WTC11 (cell line): ENCODE data around the gene POU2F3. TPM values are rescaled to one million over a fixed set of nuclear protein-coding genes. Genes with fewer than 3 reads are reported as not detected.

Experiments used
- ATAC-seq: fragments of 200-7000 bp; cut with Tn5 transposase; 2 replicates; pipeline ENCODE4 v1.10.0; 2021; ENCODE audit warnings: mild to moderate bottlenecking, moderate library complexity
- CTCF ChIA-PET: fragments of 300-600 bp; sonication (Branson Sonifier 250); formaldehyde crosslinking; loops from one replicate; lab custom pipeline; 2021; ENCODE audit warnings: antibody characterized with exemption; lab: Charles Lee
- POLR2A ChIA-PET: fragments of 350-600 bp; sonication (Branson Sonifier 250); formaldehyde crosslinking; loops from one replicate; lab custom pipeline; 2021; ENCODE audit warnings: antibody characterized with exemption; lab: Charles Lee
- DNase-seq: peaks from one replicate; pipeline ENCODE4 v3.0.0; 2021; ENCODE audit warnings: low spot score
- H3K27ac Mint-ChIP-seq: 2 replicates; pipeline ENCODE4 v1.8.0; 2021; ENCODE audit warnings: mixed read lengths
- H3K27me3 Mint-ChIP-seq: 2 replicates; pipeline ENCODE4 v1.8.0; 2021; ENCODE audit warnings: low read depth, mild to moderate bottlenecking, moderate library complexity, mixed read lengths
- H3K36me3 Mint-ChIP-seq: 2 replicates; pipeline ENCODE4 v1.8.0; 2021; ENCODE audit warnings: mixed read lengths
- H3K4me1 Mint-ChIP-seq: 2 replicates; pipeline ENCODE4 v1.8.0; 2022; ENCODE audit warnings: mixed read lengths
- H3K4me3 Mint-ChIP-seq: 2 replicates; pipeline ENCODE4 v1.8.0; 2021; ENCODE audit warnings: mild to moderate bottlenecking, moderate library complexity, mixed read lengths
- H3K9me3 Mint-ChIP-seq: 2 replicates; pipeline ENCODE4 v1.8.0; 2021; ENCODE audit warnings: mixed read lengths
- CBFB ChIP-seq: sonication (generic); formaldehyde crosslinking; IDR thresholded peaks from 2 replicates; pipeline ENCODE4 v1.8.1; 2022; ENCODE audit warnings: mild to moderate bottlenecking, low read depth, missing genetic modification reagents
- ELF4 ChIP-seq: sonication (generic); formaldehyde crosslinking; IDR thresholded peaks from 2 replicates; pipeline ENCODE4 v1.8.1; 2022; ENCODE audit warnings: low read depth, mild to moderate bottlenecking, moderate library complexity, missing genetic modification reagents
- MYBL2 ChIP-seq: sonication (generic); formaldehyde crosslinking; IDR thresholded peaks from 2 replicates; pipeline ENCODE4 v1.8.1; 2023; ENCODE audit warnings: mild to moderate bottlenecking, moderate library complexity, missing genetic modification reagents
- NR3C1 ChIP-seq: sonication (generic); formaldehyde crosslinking; conservative IDR thresholded peaks from 2 replicates; pipeline ENCODE4 v1.8.1; 2023; ENCODE audit warnings: low read depth, mild to moderate bottlenecking, missing genetic modification reagents
- RELA ChIP-seq: sonication (generic); formaldehyde crosslinking; IDR thresholded peaks from 2 replicates; pipeline ENCODE4 v1.8.1; 2022; ENCODE audit warnings: missing genetic modification reagents, mild to moderate bottlenecking, borderline replicate concordance
- SMAD4 ChIP-seq: sonication (generic); formaldehyde crosslinking; IDR thresholded peaks from 2 replicates; pipeline ENCODE4 v1.8.0; 2022; ENCODE audit warnings: mild to moderate bottlenecking, missing genetic modification reagents
- SOX15 ChIP-seq: fragments of 250-450 bp; sonication (Bioruptor Pico); IDR thresholded peaks from 2 replicates; pipeline ENCODE4 v1.9.0; 2021; ENCODE audit warnings: mild to moderate bottlenecking
- ZNF121 ChIP-seq: sonication (generic); formaldehyde crosslinking; IDR thresholded peaks from 2 replicates; pipeline ENCODE4 v1.8.0; 2023; ENCODE audit warnings: missing genetic modification reagents
- ZNF138 ChIP-seq: sonication (generic); formaldehyde crosslinking; conservative IDR thresholded peaks from 2 replicates; pipeline ENCODE4 v1.8.1; 2022; ENCODE audit warnings: mild to moderate bottlenecking, moderate library complexity, missing genetic modification reagents
- ZNF232 ChIP-seq: sonication (generic); formaldehyde crosslinking; IDR thresholded peaks from 2 replicates; pipeline ENCODE4 v1.8.0; 2022; ENCODE audit warnings: mild to moderate bottlenecking, missing genetic modification reagents
- total RNA-seq: library from RNA; stranded (reverse); gene quantifications from 3 replicates; pipeline ENCODE4 v1.2.3, GENCODE V29; 2021
- TF ChIP-seq, protein P1 (sequence below): sonication (generic); formaldehyde crosslinking; IDR thresholded peaks from 2 replicates; pipeline ENCODE4 v1.8.0; 2022; ENCODE audit warnings: mild to moderate bottlenecking, missing genetic modification reagents
- TF ChIP-seq, protein P2 (sequence below): fragments of 250-450 bp; sonication (Bioruptor Pico); IDR thresholded peaks from 2 replicates; pipeline ENCODE4 v1.9.0; 2021; ENCODE audit warnings: mild to moderate bottlenecking
- TF ChIP-seq, protein P3 (sequence below): fragments of 200-600 bp; IDR thresholded peaks from 2 replicates; pipeline ENCODE4 v1.8.0; 2022; ENCODE audit warnings: antibody characterized with exemption
- TF ChIP-seq, protein P4 (sequence below): sonication (generic); formaldehyde crosslinking; IDR thresholded peaks from 2 replicates; pipeline ENCODE4 v1.8.1; 2022; ENCODE audit warnings: mild to moderate bottlenecking, moderate library complexity, missing genetic modification reagents
- TF ChIP-seq, protein P5 (sequence below): fragments of 250-450 bp; sonication (Bioruptor Pico); IDR thresholded peaks from 2 replicates; pipeline ENCODE4 v1.9.0; 2021; ENCODE audit warnings: mild to moderate bottlenecking
- TF ChIP-seq, protein P6 (sequence below): sonication (generic); formaldehyde crosslinking; IDR thresholded peaks from 2 replicates; pipeline ENCODE4 v1.8.1; 2023; ENCODE audit warnings: mild to moderate bottlenecking, missing genetic modification reagents, moderate library complexity
- TF ChIP-seq, protein P7 (sequence below): fragments of 250-450 bp; sonication (Bioruptor Pico); IDR thresholded peaks from 2 replicates; pipeline ENCODE4 v1.9.0; 2021; ENCODE audit warnings: mild to moderate bottlenecking, borderline replicate concordance
- TF ChIP-seq, protein P8 (sequence below): sonication (generic); formaldehyde crosslinking; conservative IDR thresholded peaks from 2 replicates; pipeline ENCODE4 v1.8.1; 2022; ENCODE audit warnings: mild to moderate bottlenecking, missing genetic modification reagents

POU2F3 gene
- total RNA-seq, 1 experiment from 2014 or later: 0.61 TPM

DNA sequence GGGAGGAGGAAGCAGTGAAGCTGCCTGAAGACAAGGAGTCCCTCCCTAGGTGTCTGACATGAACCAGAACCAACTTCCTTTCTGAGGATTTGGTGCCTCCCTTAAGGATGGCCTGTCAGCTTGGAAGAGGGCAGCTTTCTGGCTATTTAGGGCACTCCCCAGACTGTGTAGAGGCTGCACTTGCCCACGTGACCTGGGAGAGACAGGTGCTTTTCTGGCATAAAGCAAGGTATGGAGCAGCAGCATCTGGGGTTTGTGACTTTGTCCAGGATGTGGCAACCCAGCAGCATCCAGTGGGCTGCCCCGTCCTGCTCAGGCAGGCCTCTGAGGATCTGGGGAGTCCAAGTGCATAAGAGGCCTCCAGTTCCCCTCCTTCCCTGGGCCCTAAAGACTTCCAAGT, 43.2 kb downstream of the POU2F3 start (continued):
- TF ChIP-seq MYBL2 (no peak), ELF4 (CRISPR knock-in tag) (no peak), CBFB (CRISPR knock-in tag) (no peak), ZNF121 (CRISPR knock-in tag) (no peak)
- TF ChIP-seq, protein P1, sequence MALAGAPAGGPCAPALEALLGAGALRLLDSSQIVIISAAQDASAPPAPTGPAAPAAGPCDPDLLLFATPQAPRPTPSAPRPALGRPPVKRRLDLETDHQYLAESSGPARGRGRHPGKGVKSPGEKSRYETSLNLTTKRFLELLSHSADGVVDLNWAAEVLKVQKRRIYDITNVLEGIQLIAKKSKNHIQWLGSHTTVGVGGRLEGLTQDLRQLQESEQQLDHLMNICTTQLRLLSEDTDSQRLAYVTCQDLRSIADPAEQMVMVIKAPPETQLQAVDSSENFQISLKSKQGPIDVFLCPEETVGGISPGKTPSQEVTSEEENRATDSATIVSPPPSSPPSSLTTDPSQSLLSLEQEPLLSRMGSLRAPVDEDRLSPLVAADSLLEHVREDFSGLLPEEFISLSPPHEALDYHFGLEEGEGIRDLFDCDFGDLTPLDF (CRISPR knock-in tag): no peak
- TF ChIP-seq, protein P2, sequence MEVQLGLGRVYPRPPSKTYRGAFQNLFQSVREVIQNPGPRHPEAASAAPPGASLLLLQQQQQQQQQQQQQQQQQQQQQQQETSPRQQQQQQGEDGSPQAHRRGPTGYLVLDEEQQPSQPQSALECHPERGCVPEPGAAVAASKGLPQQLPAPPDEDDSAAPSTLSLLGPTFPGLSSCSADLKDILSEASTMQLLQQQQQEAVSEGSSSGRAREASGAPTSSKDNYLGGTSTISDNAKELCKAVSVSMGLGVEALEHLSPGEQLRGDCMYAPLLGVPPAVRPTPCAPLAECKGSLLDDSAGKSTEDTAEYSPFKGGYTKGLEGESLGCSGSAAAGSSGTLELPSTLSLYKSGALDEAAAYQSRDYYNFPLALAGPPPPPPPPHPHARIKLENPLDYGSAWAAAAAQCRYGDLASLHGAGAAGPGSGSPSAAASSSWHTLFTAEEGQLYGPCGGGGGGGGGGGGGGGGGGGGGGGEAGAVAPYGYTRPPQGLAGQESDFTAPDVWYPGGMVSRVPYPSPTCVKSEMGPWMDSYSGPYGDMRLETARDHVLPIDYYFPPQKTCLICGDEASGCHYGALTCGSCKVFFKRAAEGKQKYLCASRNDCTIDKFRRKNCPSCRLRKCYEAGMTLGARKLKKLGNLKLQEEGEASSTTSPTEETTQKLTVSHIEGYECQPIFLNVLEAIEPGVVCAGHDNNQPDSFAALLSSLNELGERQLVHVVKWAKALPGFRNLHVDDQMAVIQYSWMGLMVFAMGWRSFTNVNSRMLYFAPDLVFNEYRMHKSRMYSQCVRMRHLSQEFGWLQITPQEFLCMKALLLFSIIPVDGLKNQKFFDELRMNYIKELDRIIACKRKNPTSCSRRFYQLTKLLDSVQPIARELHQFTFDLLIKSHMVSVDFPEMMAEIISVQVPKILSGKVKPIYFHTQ (CRISPR knock-in tag): no peak
- TF ChIP-seq, protein P3, sequence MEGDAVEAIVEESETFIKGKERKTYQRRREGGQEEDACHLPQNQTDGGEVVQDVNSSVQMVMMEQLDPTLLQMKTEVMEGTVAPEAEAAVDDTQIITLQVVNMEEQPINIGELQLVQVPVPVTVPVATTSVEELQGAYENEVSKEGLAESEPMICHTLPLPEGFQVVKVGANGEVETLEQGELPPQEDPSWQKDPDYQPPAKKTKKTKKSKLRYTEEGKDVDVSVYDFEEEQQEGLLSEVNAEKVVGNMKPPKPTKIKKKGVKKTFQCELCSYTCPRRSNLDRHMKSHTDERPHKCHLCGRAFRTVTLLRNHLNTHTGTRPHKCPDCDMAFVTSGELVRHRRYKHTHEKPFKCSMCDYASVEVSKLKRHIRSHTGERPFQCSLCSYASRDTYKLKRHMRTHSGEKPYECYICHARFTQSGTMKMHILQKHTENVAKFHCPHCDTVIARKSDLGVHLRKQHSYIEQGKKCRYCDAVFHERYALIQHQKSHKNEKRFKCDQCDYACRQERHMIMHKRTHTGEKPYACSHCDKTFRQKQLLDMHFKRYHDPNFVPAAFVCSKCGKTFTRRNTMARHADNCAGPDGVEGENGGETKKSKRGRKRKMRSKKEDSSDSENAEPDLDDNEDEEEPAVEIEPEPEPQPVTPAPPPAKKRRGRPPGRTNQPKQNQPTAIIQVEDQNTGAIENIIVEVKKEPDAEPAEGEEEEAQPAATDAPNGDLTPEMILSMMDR: no peak
- TF ChIP-seq, all 79 proteins: peak for 0

DNA sequence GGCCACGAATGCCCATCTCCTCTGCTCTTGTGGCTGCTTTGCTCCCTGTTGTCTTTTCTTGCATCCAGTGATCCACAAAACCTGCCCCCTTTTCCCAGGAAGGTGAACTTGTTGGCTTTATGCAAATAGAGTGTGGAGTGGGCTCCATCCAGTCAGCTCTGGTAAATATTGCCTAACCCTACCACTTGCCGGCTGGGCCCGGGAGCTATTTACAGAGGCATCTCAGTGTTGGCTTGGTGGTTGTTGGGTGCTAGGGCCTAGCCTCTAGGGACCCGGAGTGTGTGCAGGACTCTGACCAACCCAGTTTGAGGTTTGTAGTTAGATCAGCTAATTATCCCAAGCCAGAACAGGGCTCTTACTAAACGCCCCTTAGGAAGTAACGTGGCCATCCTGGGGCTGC, 44.3 kb downstream of the POU2F3 start:
- Mint-ChIP-seq H3K4me3 (no peak overlapping the region), H3K27me3 (no peaks in the 10 kb centered on the region), H3K4me1 (peaks cover 12% of the 10 kb centered on the region), H3K27ac (no peak overlapping the region), H3K36me3 (no peaks in the 10 kb centered on the region), H3K9me3 (no peaks in the 10 kb centered on the region)
- CTCF ChIA-PET: interaction anchor here (1.6 to 3.3 kb wide), 2 partner anchors 16 to 19 kb away, joined by 5 to 10 read pairs; no protein-coding TSS in a partner anchor
- no peak for ATAC-seq
- POLR2A ChIA-PET: no interaction called here
- DNase-seq: no peak
- TF ChIP-seq, protein P2 (CRISPR knock-in tag): no peak
- TF ChIP-seq, protein P4, sequence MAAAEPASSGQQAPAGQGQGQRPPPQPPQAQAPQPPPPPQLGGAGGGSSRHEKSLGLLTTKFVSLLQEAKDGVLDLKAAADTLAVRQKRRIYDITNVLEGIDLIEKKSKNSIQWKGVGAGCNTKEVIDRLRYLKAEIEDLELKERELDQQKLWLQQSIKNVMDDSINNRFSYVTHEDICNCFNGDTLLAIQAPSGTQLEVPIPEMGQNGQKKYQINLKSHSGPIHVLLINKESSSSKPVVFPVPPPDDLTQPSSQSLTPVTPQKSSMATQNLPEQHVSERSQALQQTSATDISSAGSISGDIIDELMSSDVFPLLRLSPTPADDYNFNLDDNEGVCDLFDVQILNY: no peak
- TF ChIP-seq, protein P5, sequence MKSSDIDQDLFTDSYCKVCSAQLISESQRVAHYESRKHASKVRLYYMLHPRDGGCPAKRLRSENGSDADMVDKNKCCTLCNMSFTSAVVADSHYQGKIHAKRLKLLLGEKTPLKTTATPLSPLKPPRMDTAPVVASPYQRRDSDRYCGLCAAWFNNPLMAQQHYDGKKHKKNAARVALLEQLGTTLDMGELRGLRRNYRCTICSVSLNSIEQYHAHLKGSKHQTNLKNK: no peak
- TF ChIP-seq ZNF138 (CRISPR knock-in tag) (no peak), SOX15 (CRISPR knock-in tag) (no peak), NR3C1 (no peak), RELA (no peak), ZNF232 (no peak), SMAD4 (CRISPR knock-in tag) (no peak), ELF4 (CRISPR knock-in tag) (no peak)
- TF ChIP-seq, protein P6, sequence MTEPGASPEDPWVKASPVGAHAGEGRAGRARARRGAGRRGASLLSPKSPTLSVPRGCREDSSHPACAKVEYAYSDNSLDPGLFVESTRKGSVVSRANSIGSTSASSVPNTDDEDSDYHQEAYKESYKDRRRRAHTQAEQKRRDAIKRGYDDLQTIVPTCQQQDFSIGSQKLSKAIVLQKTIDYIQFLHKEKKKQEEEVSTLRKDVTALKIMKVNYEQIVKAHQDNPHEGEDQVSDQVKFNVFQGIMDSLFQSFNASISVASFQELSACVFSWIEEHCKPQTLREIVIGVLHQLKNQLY (CRISPR knock-in tag): no peak
- TF ChIP-seq, protein P7, sequence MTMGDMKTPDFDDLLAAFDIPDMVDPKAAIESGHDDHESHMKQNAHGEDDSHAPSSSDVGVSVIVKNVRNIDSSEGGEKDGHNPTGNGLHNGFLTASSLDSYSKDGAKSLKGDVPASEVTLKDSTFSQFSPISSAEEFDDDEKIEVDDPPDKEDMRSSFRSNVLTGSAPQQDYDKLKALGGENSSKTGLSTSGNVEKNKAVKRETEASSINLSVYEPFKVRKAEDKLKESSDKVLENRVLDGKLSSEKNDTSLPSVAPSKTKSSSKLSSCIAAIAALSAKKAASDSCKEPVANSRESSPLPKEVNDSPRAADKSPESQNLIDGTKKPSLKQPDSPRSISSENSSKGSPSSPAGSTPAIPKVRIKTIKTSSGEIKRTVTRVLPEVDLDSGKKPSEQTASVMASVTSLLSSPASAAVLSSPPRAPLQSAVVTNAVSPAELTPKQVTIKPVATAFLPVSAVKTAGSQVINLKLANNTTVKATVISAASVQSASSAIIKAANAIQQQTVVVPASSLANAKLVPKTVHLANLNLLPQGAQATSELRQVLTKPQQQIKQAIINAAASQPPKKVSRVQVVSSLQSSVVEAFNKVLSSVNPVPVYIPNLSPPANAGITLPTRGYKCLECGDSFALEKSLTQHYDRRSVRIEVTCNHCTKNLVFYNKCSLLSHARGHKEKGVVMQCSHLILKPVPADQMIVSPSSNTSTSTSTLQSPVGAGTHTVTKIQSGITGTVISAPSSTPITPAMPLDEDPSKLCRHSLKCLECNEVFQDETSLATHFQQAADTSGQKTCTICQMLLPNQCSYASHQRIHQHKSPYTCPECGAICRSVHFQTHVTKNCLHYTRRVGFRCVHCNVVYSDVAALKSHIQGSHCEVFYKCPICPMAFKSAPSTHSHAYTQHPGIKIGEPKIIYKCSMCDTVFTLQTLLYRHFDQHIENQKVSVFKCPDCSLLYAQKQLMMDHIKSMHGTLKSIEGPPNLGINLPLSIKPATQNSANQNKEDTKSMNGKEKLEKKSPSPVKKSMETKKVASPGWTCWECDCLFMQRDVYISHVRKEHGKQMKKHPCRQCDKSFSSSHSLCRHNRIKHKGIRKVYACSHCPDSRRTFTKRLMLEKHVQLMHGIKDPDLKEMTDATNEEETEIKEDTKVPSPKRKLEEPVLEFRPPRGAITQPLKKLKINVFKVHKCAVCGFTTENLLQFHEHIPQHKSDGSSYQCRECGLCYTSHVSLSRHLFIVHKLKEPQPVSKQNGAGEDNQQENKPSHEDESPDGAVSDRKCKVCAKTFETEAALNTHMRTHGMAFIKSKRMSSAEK (CRISPR knock-in tag): no peak
- TF ChIP-seq, protein P8, sequence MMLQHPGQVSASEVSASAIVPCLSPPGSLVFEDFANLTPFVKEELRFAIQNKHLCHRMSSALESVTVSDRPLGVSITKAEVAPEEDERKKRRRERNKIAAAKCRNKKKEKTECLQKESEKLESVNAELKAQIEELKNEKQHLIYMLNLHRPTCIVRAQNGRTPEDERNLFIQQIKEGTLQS (CRISPR knock-in tag): no peak
